ENCODE measurements around the gene ADAM33.

Gene ADAM33

DNA sequence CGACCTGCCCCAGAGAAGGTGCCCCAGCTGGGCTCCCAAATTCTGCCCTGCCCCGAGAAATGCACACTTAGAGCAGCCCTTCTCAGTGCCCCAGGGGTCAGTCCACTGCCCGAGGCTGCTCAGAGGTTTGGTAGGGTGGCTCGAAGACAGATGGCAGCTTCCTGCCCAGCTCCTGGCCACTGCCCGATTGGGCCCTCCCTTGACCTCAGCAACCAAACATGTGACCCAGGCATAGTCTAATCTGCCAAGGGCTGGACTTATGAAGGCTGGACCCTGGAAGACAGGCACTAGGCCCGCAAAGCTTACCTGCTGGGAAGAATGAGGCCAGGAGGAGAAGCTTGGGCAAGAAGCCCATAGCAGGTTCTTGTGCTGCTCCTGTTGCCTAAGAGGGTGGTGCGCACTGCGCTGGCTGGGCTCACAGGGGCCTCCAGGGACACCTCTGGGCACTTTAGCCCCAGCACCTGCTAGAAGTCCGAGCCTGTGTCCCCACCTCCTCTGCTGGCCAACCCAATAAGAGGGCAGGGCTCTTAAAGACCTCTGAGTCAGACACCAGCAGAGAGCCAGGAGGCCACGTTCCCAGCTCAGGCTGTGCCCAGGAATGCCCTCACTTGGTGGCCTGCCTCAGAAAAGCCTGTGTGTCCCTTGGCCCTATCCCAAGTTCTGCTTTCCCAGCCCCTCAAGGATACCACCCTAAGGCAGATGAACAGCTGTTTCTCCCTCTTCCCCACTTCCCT is 25.1 kb upstream of the ADAM33 start:
- no peak for DNase-seq (ENCODE audit: low read depth)

DNA sequence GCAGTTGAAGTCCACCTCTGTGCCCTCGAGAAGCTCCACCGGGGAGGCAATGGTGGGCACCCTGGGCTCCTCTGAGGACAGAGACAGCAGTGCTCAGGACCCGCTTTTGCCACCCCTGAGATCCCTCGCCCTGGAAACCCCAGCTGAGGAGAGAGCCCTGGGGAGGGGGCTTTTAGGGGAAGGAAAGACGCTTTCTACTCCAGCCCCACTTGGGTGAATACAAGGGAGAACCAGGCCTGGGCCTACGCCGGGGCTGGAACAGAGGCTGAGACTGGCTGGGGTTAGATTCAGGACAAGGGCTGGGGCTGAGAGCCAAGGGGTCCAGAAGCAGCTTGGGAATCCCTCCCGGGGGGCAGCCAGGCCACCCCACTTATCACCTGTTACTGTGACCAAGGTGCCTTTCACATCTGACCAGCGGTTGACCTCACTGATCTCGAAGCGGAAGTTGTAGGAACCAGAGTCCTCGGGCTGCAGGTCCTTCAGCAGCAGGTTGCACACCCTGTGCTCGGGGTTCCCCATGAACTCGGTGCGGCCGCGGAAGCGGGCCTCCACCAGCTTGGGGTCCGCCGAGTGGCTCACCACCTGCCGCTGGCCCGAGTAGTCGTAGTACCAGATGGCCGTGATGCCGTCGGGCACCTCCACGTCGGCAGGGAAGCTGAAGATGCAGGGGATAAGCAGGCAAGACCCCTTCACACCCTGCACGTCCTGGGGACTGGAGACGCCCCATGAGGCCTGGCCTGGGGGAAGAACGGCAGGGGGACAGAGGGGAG is 24.3 kb upstream of the ADAM33 start:
- DNase-seq (ENCODE audit: low read depth) = no peak

DNA sequence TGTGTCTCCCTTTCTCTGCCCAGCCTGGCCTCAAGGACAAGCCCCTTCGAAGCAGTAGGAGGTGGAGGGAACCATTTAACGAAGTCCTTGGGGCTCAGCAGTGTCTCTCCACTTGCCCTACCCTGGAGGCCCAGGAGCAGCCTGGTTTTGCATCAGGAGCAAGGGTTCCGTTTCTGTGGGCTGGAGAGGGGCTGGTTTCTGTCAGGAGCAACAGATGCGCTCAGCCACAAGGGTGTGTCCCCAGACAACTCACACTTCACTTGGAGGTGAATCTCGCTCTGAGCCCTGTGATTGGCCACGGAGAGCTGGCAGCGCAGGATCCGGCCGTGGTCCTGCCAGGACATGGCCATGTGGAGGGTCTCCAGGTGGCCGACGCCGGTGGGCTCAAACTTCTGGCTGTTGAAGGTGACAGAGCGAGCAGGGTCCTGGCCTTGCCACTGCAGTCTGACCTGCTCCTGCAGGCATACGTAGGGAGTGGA is 23.7 kb upstream of the ADAM33 start:
- no peak for DNase-seq (ENCODE audit: low read depth)

- DNase-seq (ENCODE audit: low read depth) = no peak
These were observed 22.3 kb upstream of the ADAM33 start for GRCh38 chr20:3704087-3704486.

- no peak for DNase-seq (ENCODE audit: low read depth)
These were observed 21.0 kb upstream of the ADAM33 start for GRCh38 chr20:3702611-3703391.

DNA sequence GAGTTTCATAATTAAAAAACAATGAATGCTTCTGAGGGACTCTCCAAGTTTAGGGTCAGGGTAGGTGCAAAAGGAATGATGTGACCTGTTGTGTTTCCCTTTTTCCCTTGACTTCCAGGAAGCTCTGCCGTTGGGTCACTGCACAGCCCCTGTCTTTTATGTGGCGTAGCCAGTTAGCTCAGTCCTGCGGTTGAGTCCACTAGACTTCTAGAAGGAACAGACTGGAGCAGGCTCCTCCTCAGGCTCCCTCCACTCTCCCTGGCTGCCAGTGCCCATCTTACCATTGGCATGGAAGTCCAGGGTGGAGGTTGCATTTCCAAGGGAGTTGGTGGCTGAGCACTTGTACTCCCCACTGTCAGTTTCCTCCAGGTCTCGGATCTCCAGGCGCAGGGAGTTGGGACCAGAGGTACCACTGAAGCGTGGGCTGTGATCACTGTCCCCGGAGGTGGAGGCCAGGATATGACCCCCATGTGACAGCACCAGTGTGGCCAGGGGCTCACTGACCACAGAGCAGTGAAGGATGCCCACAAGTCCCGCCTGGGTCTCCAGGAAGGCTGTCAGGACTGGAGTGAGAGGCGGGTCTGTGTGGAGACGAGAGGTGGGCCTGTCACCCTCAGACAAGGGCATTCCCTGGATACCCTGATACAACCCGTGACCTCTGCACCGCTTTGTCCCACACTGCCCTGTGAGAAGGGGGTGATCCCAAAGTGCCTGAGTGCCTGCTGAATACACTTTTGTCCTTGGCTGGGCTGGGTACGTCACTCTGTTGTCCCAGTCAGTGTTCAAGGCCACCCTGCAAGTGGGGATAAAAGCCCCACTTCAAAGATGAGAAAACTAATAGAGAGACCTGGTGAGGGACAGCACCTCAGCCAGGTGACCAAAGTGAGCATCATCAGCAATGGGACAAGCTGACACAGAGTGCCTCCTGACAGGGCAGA is 19.5 kb upstream of the ADAM33 start:
- DNase-seq (ENCODE audit: low read depth) = no peak

GRCh38 chr20:3699037-3699436 is 17.2 kb upstream of the ADAM33 start:
- DNase-seq (ENCODE audit: low read depth) = no peak

GRCh38 chr20:3698591-3699001 is 16.8 kb upstream of the ADAM33 start:
- no peak for DNase-seq (ENCODE audit: low read depth)

DNA sequence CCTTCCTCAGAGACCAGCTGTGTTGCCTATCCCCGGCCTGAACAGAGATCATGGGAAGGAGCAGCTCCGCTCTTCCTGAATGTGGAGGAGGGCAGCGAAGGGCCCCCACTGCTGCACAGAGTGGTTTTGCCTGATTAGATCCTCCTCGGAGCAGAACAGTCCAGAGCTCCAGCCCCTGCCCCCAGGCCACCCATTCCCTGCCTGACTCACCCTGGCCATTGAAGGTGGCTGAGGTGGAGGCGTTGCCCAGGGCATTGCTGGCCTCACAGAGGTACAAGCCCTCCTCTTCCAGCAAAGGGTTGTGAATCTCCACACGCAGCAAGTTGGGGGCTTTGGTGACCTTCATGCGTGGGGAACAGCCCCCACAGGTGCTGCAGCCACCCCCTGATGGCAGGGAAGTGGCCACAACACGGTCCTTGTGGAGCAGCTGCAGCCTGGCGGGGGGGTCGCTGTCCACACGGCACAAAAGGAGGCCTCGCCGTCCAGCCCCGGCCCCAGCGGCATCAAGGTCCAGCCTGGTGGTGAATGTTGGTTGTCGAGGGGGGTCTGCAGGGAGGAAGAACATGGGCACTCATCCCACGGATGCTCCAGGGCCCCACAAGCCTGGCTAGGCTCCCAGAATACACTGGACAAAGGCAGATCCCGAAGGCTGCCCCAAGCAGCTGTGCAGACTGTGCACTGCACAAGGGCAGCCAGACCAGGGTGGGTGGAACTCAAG is 15.9 kb upstream of the ADAM33 start:
- no peak for DNase-seq (ENCODE audit: low read depth)

DNA sequence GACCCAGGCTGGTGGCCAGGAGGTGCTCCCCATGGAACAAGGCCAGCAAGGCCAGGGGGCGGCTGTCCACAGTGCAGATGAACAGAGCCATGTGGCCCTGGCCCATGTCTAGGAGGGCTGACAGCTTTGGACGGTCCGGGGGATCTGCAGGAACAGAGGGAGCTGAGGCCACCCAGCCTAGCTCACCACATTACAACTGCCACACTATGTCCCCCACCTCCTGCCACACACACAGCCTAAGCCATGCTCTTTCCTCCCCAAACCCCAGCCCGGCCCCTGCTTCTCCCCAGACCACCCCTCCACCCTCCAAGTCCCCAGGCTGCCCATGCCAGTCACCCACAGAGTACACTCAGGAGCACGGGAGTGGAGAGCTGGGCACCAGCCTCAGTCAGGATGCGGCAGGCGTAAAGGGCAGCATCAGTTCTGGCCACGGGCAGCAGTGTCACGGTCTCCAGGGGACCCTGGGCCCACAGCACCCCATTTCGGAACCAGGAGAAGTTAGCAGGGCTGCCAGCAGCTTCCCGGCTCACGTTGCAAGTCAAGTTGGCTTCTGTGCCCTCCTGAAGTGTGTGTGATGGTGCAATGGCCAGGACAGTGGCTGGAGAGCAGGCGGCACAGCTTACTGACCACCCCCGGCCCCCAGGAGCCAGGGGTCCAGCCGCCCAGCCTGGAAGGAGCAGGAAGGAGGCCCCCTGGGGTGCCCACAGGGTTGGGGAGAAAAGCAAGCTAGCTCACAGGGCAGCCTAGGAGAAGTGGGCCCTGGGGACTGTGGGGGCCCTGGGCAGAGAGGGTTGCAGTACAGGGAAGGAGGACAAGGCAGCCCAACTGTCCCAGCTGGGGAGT is 15.2 kb upstream of the ADAM33 start:
- DNase-seq (ENCODE audit: low read depth) = no peak

GRCh38 chr20:3696200-3696599 is 14.4 kb upstream of the ADAM33 start:
- DNase-seq (ENCODE audit: low read depth) = no peak

DNA sequence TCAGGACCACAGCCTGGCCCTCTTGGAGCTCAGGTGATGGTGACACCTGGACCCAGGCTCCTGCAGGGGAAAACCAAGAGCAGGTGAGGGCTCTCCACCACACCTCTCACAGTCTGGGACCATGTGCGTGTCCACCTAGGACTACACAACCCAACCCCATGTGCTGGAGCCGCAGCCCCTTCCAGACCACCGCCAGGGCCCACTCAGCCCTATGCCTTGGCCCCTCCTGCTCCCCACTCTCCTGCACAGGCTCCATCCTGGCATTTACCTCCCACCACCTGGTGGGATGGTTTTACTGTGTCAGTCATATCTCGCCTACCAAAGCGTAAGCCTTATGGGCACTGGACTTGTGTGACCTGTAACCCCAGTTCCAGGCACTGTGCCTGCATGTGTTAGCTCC is 13.1 kb upstream of the ADAM33 start:
- DNase-seq (ENCODE audit: low read depth) = no peak

DNA sequence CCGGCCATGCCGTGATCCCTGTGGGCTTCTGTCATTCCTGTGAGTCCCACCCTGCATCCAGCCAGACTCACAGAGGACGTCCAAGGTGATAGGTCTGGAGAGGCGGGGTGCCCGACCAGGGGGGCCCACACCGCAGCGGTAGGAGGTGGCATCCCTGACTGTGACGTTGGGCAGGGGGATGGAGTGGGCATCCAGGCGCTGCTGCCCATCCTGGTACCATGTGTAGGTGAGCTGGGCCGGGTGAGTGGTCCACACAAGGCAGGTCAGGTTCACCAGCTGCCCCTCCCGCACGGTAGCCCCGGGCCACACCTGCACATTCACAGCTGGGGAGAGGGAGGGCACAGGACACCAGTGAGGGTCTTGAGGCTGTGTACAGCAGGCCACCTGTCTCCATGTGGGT is 11.6 kb upstream of the ADAM33 start:
- no peak for DNase-seq (ENCODE audit: low read depth)

GRCh38 chr20:3692706-3693294 is 11.0 kb upstream of the ADAM33 start:
- DNase-seq (ENCODE audit: low read depth) = no peak

DNA sequence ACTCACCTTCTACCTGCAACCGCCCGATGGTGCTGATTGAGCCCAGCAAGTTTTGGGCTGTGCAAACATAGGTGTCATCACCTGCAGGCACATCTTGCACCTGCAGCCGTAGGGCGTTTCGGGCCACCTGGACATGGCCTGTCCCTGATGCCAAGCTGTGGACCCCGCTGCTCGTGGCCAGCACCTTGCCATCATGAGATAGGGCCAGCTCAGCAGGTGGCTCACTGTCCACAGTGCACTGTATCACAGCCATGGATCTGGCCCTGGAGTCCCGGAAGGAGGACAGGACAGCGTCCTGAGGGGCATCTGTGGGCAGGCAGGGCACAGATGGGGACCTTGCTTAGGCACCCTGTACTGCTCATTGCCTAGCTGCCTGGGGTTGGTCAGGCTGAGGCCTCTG is 10.1 kb upstream of the ADAM33 start:
- DNase-seq (ENCODE audit: low read depth) = no peak

- DNase-seq (ENCODE audit: low read depth) = no peak
These were observed 9.5 kb upstream of the ADAM33 start for GRCh38 chr20:3691306-3691705.

- no peak for DNase-seq (ENCODE audit: low read depth)
These were observed 8.6 kb upstream of the ADAM33 start for GRCh38 chr20:3690413-3690812.

DNA sequence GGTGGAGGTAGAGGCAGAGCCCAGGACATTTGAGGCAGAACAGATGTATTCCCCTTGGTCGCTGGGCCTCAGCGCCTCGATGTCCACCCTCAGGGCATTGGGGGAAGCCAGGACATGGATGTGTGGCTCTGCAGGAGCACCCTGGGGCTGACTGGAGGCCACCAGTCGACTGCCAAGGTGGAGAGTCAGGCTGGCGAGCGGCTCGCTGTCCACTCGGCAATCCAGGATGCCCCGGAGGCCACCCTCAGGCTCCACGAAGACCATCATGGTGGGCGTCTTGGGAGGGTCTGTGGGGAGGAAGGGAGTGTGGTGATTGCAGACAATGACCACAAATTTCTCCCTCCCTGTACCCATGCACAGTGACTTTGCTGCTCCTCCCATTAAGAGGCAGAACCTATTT is 8.2 kb upstream of the ADAM33 start:
- no peak for DNase-seq (ENCODE audit: low read depth)

- no peak for DNase-seq (ENCODE audit: low read depth)
These were observed 5.8 kb upstream of the ADAM33 start for GRCh38 chr20:3687655-3688054.

GRCh38 chr20:3686867-3687321 is 5.1 kb upstream of the ADAM33 start:
- no peak for DNase-seq (ENCODE audit: low read depth)
